Tibial nerve (tissue), 4 donors: ENCODE data around the gene PROX1. TPM values are rescaled to one million over a fixed set of nuclear protein-coding genes. Genes with fewer than 3 reads are reported as not detected.
A peak's percentile ranks its signal among the peaks of the same experiment; 100 is the strongest.

Experiments
- DNase-seq, 2 donors: peaks; one replicate each; pipeline ENCODE4 v3.0.0-alpha.2; 2019; ENCODE audit warnings: low spot score in 2 of 2
- H3K27ac ChIP-seq, 4 donors: fragments of 200-600 bp; sonication (generic) in 3 of 4; one replicate each; pipeline ENCODE4 v1.5.1; 2017 to 2019; ENCODE audit warnings: mild to moderate bottlenecking in 1 of 4
- H3K27me3 ChIP-seq, 2 donors: fragments of 200-600 bp; sonication (generic) in 1 of 2; one replicate each; pipeline versions ENCODE4 v1.5.1 to v1.6.0; 2017 to 2019
- H3K36me3 ChIP-seq, 3 donors: fragments of 200-600 bp; sonication (generic); one replicate each; pipeline ENCODE4 v1.5.1; 2018 to 2019
- H3K4me1 ChIP-seq, 4 donors: fragments of 200-600 bp; sonication (generic) in 3 of 4; one replicate each; pipeline ENCODE4 v1.5.1; 2017 to 2019
- H3K4me3 ChIP-seq, 4 donors: fragments of 200-600 bp; sonication (generic) in 3 of 4; one replicate each; pipeline ENCODE4 v1.5.1; 2017 to 2019; ENCODE audit warnings: mild to moderate bottlenecking in 1 of 4, moderate library complexity in 1 of 4
- H3K9me3 ChIP-seq, 4 donors: fragments of 200-600 bp; sonication (generic) in 3 of 4; one replicate each; pipeline ENCODE4 v1.5.1; 2017 to 2019
- EP300 ChIP-seq, 2 donors: sonication (generic); formaldehyde crosslinking; IDR thresholded peaks; one replicate each; pipeline ENCODE4 v1.6.1; 2017; ENCODE audit warnings: antibody characterized with exemption in 2 of 2, mild to moderate bottlenecking in 1 of 2
- POLR2A ChIP-seq, 2 donors: fragments of 450-650 bp; IDR thresholded peaks; one replicate each; pipeline ENCODE4 v1.6.1; 2017; ENCODE audit warnings: antibody characterized with exemption in 2 of 2, mild to moderate bottlenecking in 2 of 2, moderate library complexity in 2 of 2
- WGBS, 2 donors: methylation state at CpG; one replicate each; pipeline ENCODE4 v1.1.5; 2018; 5-methylcytosine and 5-hydroxymethylcytosine counted together
- total RNA-seq, 4 donors: library from RNA; depleted of rRNA; stranded (reverse); fragments of >200 nt; gene quantifications; one replicate each; pipeline ENCODE4 v1.1.0, GENCODE V29; 2016
- TF ChIP-seq, protein P1 (sequence below), 5 experiments: fragments of 200-600 bp in 3 of 5; fragments of 450-650 bp in 2 of 5; sonication (generic) in 3 of 5; IDR thresholded peaks; one replicate each; pipeline ENCODE4 v1.5.1; 2016 to 2019; ENCODE audit warnings: antibody characterized with exemption in 5 of 5, mild to moderate bottlenecking in 3 of 5, moderate library complexity in 2 of 5

The PROX1 gene
- total RNA-seq, 4 donors from 2014 or later, result 0.84 to 1.2 (median 1.0) TPM

DNA sequence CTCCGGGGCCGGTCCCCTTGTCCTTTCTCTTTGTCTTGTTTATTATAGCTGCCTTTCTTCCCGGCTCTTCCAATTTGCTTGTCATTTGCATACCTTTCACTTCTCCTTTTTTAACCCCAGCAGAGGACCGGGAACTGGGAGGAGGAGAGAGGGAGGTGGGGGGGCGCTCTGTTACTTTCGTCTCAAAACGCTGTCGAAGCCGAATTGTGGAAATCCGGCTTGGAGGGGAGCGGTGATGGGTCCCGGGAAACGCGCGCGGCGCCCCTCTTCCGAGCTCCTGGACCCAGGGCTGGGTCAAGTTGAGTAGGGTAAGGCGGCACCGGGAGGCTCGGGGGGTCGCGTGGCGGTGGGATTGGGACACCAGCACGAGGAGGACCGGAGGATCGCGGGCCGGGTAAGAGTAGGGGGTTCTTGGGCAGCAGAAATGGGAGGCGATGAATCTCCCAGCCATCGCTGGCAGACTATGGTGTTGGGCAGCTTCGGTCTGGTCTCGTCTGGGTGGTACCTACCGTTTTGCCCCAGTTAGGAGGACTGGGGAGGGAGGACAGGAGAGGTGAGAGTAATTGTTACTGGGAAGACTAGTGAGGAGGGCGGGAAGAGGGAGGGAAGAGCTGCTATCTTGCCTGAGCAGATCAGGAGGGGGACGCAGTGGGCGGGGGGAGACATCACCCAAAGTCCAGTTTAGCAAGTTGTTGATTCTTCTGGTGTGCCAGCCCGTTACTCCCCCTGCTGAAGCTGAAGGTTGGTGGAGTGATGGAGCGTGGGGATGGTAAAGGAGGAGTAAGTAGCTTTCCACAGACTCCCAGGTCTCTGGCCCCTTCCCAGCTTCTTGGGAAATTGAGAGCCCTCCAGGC is 1.5 kb downstream of the PROX1 start:
- Histone ChIP-seq H3K4me1 (peaks cover 0 to 36% (median 17%) of the 10 kb centered on the region in 4 donors), H3K36me3 (no peaks in the 10 kb centered on the region), H3K4me3 (peak overlapping the region; percentile 51 to 65 (median 52)), H3K27me3 (peaks cover 4 to 66% of the 10 kb centered on the region in 2 donors), H3K9me3 (no peaks in the 10 kb centered on the region), H3K27ac (peak overlapping the region in 1 of 4 donors; percentile 83)
- TF ChIP-seq, protein P1, sequence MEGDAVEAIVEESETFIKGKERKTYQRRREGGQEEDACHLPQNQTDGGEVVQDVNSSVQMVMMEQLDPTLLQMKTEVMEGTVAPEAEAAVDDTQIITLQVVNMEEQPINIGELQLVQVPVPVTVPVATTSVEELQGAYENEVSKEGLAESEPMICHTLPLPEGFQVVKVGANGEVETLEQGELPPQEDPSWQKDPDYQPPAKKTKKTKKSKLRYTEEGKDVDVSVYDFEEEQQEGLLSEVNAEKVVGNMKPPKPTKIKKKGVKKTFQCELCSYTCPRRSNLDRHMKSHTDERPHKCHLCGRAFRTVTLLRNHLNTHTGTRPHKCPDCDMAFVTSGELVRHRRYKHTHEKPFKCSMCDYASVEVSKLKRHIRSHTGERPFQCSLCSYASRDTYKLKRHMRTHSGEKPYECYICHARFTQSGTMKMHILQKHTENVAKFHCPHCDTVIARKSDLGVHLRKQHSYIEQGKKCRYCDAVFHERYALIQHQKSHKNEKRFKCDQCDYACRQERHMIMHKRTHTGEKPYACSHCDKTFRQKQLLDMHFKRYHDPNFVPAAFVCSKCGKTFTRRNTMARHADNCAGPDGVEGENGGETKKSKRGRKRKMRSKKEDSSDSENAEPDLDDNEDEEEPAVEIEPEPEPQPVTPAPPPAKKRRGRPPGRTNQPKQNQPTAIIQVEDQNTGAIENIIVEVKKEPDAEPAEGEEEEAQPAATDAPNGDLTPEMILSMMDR (IDR thresholded peaks at IDR 0.05), result no peak
- TF ChIP-seq POLR2A (IDR thresholded peaks at IDR 0.05) (no peak), EP300 (IDR thresholded peaks at IDR 0.05) (no peak)
- WGBS, 2 donors, result 6% methylated on average over 39 of the region's 39 CpGs
- no peak for DNase-seq

DNA sequence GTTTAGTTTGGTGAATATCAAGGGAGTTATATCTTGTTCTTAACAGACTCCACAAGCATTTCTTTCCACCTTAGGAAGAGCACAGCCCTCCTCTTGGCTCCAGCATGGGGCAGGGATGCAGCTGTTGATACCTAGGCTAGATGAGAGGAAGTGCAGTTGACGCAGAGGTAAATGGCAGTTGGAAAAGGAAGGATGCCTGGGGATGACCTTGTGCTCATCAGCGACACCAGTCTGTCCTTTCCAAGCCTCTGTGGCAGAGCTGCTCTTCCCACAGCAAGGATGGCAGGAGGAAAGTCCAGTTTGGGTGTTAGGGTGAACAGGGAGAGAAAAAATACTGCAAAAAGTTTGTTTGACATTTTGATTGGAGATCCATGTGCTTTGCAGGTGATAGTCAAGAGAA is 6.2 kb downstream of the PROX1 start:
- no peak for DNase-seq

DNA sequence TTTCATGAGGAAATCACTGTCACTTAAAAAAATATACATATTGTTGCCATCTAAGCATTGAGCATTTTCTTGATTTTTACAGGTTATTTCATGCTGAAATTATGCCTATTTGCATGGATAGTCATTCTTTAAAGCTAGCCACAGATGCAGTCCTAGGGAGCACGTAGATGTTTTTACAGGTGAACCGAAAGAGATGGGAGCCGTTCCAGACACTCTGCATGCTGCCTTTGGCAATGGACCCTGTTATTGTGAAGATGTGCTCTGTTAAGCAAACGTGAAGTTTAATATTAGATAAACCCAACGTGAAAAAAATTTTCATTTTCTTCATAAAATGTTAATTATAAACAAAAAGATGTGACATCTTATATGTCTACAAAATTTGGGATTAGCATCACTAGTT is 7.1 kb downstream of the PROX1 start:
- Histone ChIP-seq H3K4me1 (no peaks in the 10 kb centered on the region), H3K9me3 (no peaks in the 10 kb centered on the region), H3K27me3 (peaks cover 0 to 25% of the 10 kb centered on the region in 2 donors), H3K36me3 (no peaks in the 10 kb centered on the region), H3K4me3 (no peak overlapping the region), H3K27ac (no peak overlapping the region)
- WGBS, 2 donors, result 69 to 70% methylated on average over 5 of the region's 5 CpGs
- TF ChIP-seq EP300 (IDR thresholded peaks at IDR 0.05), result no peak
- TF ChIP-seq, protein P1 (IDR thresholded peaks at IDR 0.05), result no peak
- no peak for TF ChIP-seq POLR2A (IDR thresholded peaks at IDR 0.05)
- no peak for DNase-seq

More for the DNA sequence above, 6.2 kb downstream of the PROX1 start:
- Histone ChIP-seq H3K9me3 (no peaks in the 10 kb centered on the region), H3K36me3 (no peaks in the 10 kb centered on the region), H3K27ac (no peak overlapping the region), H3K4me1 (peaks cover 0 to 8% (median 0%) of the 10 kb centered on the region in 4 donors), H3K4me3 (no peak overlapping the region), H3K27me3 (peaks cover 0 to 34% of the 10 kb centered on the region in 2 donors)
- 56 to 57% methylated on average over 2 of the region's 2 CpGs for WGBS, 2 donors
- TF ChIP-seq EP300 (IDR thresholded peaks at IDR 0.05) (no peak), POLR2A (IDR thresholded peaks at IDR 0.05) (no peak)
- TF ChIP-seq, protein P1 (IDR thresholded peaks at IDR 0.05), result no peak

DNA sequence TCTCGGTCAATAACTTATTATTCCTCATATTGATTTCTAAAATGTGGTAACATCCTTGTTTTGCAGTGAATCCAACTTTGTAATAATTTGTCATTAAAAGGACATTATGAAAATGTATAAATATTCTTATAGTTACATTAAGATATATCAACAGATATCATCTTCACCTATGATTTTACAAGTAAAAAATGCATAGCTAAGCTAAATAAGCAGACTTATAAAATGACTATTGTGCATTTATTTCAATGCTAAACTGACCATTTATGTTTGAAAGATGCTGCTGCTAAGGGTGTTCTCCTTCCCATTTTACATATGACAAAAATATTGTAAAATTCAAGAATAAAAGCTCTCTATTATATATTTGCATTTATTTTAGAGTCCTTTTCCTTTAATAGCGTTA is 7.8 kb downstream of the PROX1 start:
- H3K9me3 ChIP-seq, result no peaks in the 10 kb centered on the region
- WGBS, 2 donors, result 89 to 92% methylated on average over 2 of the region's 2 CpGs
- DNase-seq, result no peak

More for the DNA sequence above, 7.8 kb downstream of the PROX1 start:
- H3K4me3 ChIP-seq, result no peak overlapping the region
- H3K4me1 ChIP-seq, result no peaks in the 10 kb centered on the region
- TF ChIP-seq POLR2A (IDR thresholded peaks at IDR 0.05) (no peak), EP300 (IDR thresholded peaks at IDR 0.05) (no peak)
- TF ChIP-seq, protein P1 (IDR thresholded peaks at IDR 0.05), result no peak
- H3K27me3 ChIP-seq, result peaks cover 0 to 18% of the 10 kb centered on the region in 2 donors
- H3K27ac ChIP-seq, result no peak overlapping the region
- no peaks in the 10 kb centered on the region for H3K36me3 ChIP-seq
